ENCODE data around the gene NPTX1. TPM values are rescaled to one million over a fixed set of nuclear protein-coding genes. Genes with fewer than 3 reads are reported as not detected.

NPTX1 gene
- total RNA-seq, 1 experiment from 2014 or later, result 1.6 TPM

DNA sequence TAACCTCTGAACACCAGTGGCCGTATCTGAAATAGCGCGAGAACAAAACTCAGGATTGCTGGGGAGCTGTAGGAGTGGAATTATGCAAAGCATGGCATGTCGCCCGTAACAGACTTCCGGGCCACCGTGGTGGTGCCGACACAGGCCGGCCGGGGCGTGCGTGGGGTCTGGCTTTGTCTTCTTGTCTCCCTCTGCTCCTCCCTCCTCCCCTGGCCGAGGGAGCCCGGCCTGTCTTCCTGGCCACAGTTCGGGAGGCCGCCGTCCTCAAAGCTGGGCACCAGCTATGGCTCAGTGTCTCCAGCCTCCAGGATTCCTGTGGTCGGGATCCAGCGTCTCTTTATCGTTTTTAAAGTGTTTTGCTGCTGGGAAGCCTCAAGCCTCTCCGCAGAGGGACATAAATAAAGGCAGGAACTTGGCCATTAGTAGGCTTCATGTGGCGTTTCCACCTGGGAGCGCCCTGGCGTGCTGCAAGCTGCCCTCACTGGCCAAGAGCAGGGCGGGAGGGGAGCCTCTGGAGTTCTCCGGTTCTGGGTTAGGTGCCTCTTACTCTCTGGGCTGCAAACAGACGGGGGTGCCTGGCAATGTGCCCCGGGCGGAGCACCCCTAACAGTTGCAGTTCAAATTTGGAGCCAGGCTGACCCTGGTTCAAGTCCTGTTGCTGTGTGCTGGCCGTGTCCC is 22.0 kb upstream of the NPTX1 start:
- peak; percentile 68 for DNase-seq
- Histone ChIP-seq H3K4me3 (ENCODE audit: insufficient read depth, low read depth, low read length) (no peak overlapping the region), H3K36me3 (replicated peaks; ENCODE audit: control insufficient read depth, insufficient read depth, low read length) (no peaks in the 10 kb centered on the region), H3K27me3 (ENCODE audit: control insufficient read depth, insufficient read depth, low read length) (no peaks in the 10 kb centered on the region)

DNA sequence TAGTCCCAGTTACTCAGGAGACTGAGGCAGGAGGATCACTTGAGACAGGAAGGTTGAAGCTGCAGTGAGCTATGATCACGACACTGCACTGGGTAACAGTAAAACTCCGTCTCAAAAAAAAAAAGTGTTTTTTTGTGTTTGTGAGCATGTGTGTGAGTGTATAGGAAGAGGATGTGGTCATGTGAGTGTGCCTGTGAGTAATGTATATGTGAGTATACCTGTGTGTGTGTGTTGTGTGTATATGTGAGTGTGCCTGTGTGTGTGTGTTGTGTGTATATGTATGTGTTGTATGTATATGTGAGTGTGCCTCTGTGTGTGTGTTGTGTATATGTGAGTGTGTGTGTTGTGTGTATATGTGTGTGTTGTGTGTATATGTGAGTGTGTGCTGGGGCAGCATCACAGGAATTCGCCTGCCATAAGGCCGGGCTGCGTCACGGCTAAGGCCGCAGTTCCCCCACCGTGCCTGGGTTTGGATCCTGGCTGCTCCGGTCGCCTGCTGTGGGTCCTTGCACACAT is 21.4 kb upstream of the NPTX1 start:
- Histone ChIP-seq H3K4me3 (ENCODE audit: insufficient read depth, low read depth, low read length) (no peak overlapping the region), H3K36me3 (replicated peaks; ENCODE audit: control insufficient read depth, insufficient read depth, low read length) (no peaks in the 10 kb centered on the region), H3K27me3 (ENCODE audit: control insufficient read depth, insufficient read depth, low read length) (no peaks in the 10 kb centered on the region)
- DNase-seq, result no peak

DNA sequence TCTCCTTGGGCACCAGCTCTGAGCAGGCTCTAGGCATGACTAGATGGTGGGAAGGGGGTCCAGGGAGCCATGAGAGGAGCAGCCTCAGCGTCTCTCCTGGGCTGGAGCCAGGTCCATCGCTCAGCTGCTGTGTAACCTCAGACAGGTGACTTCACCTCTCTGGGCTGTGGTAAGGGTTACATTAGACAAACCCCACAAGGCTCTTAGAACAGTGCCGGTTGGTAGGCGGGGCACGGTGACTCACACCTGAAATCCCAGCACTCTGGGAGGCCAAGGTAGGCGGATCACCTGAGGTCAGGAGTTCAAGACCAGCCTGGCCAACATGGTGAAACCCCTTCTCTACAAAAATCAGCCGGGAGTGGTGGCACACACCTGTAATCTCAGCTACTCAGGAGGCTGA is 18.1 kb upstream of the NPTX1 start:
- Histone ChIP-seq H3K36me3 (replicated peaks; ENCODE audit: control insufficient read depth, insufficient read depth, low read length) (no peaks in the 10 kb centered on the region), H3K4me3 (ENCODE audit: insufficient read depth, low read depth, low read length) (no peak overlapping the region), H3K27me3 (ENCODE audit: control insufficient read depth, insufficient read depth, low read length) (no peaks in the 10 kb centered on the region)
- no peak for DNase-seq

DNA sequence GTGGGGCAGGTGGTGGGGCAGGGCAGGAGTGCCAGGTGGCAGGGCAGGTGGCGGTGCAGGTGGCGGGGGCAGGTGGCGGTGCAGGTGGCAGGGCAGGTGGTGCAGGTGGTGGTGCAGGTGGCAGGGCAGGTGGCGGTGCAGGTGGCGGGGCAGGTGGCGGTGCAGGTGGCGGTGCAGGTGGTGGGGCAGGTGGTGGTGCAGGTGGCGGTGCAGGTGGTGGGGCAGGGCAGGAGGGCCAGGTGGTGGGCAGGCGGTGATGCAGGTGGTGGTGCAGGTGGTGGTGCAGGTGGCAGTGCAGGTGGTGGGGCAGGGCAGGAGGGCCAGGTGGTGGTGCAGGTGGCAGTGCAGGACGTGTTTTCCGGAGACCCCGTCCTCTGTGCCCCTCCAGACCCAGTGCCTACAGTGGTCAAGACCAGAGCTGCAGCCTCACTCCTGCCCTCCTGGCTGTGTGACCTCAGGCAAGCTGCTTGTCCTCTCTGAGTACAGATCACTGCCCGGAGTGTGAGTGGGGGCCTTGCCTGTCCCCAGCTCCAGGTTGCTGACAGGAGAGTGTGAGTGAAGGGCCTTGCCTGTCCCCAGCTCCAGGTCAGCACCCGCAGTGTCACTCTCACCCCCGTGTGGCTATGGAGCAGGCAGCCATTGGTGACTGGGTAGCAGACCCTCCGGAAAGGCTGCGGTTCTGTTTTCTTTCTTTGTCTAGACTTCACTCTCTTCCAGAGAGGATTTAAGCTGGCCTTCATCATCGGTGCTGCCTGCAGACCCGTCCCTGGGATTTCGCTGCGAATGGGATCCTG is 16.1 kb upstream of the NPTX1 start:
- no peak overlapping the region for H3K4me3 ChIP-seq (ENCODE audit: insufficient read depth, low read depth, low read length)
- H3K27me3 ChIP-seq (ENCODE audit: control insufficient read depth, insufficient read depth, low read length), result no peaks in the 10 kb centered on the region
- DNase-seq, result no peak
- H3K36me3 ChIP-seq (replicated peaks; ENCODE audit: control insufficient read depth, insufficient read depth, low read length), result no peaks in the 10 kb centered on the region

DNA sequence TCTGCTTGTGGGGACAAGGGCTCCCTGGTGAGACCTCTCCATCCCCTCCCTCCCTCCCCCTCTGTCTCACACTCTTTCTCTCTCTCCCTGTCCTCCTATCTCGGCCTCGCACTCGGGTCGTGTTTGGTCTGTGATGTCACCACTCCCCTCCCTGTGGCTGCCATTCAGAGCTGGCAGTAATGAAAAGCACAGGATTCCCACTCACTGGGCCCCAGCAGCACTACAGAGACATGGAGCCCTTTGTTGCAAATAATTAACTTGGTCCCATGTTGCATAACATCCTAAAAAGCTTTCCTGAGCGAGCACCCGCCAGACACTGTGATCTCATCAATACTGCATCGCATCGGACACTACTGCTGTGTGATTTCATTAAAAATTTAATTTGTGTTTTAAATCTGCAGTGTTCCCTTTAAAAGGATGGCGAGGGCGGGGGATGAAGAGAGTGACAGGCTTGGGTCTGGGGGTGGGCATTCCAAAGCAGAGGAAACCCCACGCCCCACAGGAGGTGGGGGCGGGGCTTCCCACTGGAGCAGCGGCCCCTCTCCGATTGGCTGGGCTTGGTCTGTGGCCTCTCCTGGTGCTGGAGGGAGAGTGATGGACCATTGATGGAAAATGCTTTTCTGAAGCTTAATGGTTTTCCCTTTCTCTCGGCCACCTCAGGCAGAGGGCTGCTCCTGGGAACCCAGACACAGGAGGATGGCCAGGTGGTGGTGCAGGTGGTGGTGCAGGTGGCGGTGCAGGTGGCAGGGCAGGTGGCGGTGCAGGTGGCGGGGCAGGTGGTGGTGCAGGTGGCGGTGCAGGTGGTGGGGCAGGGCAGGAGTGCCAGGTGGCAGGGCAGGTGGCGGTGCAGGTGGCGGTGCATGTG is 15.3 kb upstream of the NPTX1 start:
- Histone ChIP-seq H3K27me3 (ENCODE audit: control insufficient read depth, insufficient read depth, low read length) (no peaks in the 10 kb centered on the region), H3K36me3 (replicated peaks; ENCODE audit: control insufficient read depth, insufficient read depth, low read length) (no peaks in the 10 kb centered on the region), H3K4me3 (ENCODE audit: insufficient read depth, low read depth, low read length) (no peak overlapping the region)
- peak; percentile 94 for DNase-seq

DNA sequence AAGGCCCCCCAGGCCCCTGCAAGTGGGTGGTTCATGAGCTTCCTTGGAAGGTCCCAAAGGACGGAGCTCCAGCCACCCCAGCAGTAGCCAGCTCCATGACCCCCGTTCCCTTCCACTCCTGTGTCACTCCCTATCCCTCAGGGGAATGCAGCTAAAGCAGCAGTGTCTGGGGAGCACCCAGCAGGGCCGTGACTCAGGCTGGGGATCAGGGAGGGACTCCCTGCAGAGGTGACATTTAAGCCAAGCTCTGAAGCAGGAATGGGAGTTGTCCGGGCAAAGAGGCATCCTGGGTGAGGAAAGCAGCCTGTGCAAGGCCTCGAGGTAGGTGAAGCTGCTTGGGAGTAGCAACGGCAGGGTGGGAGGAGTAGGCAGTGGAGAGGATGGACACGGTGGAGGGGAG is 11.1 kb upstream of the NPTX1 start:
- H3K36me3 ChIP-seq (replicated peaks; ENCODE audit: control insufficient read depth, insufficient read depth, low read length), result no peaks in the 10 kb centered on the region

DNA sequence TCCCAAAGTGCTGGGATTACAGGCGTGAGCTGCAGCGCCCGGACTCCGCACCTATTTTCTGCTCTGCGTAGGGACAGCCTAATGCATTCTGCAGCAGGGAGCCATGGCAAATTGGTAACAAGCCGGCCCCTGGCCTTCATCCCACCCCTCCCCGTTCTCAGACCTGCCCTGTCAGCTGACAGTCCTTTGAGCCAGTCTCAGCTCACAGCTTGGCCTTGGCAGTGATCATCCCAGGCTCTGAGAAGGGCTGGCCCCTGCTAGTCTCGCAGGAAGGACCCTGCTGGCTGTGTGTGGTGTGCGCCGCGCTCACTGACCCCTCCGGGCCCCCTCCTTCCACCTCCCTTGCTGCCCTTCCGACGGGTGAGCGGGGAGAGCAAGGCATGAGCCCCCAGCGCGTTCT is 10.3 kb upstream of the NPTX1 start:
- H3K36me3 ChIP-seq (replicated peaks; ENCODE audit: control insufficient read depth, insufficient read depth, low read length), result no peaks in the 10 kb centered on the region
- DNase-seq, result peak; percentile 73
- peaks cover 4% of the 10 kb centered on the region; the same call in 1 of the 2 replicates for H3K27me3 ChIP-seq (ENCODE audit: control insufficient read depth, insufficient read depth, low read length)
- no peak overlapping the region for H3K4me3 ChIP-seq (ENCODE audit: insufficient read depth, low read depth, low read length)

More for the DNA sequence above, 11.1 kb upstream of the NPTX1 start:
- Histone ChIP-seq H3K27me3 (ENCODE audit: control insufficient read depth, insufficient read depth, low read length) (no peaks in the 10 kb centered on the region), H3K4me3 (ENCODE audit: insufficient read depth, low read depth, low read length) (no peak overlapping the region)
- DNase-seq, result no peak

DNA sequence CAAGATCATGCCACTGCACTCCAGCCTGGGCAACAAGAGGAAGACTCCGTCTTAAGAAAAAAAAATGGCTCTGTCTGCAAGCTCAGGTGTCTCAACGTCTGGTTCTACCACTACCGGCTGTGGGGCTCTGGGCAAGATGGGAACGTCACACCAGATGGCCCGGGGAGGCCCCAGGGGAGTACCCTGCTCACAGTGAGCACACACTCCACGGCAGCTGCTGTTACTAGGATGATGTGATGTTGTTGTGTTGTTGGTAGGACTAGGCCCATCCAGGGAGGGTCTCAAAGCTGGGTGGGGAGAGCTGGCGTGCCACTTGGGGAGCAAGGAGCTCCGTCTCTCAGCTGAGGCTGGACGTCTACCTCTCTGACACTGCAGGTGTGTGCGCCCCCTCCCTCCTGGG is 9.4 kb upstream of the NPTX1 start:
- Histone ChIP-seq H3K27me3 (ENCODE audit: control insufficient read depth, insufficient read depth, low read length) (peaks cover 10% of the 10 kb centered on the region), H3K4me3 (ENCODE audit: insufficient read depth, low read depth, low read length) (no peak overlapping the region), H3K36me3 (replicated peaks; ENCODE audit: control insufficient read depth, insufficient read depth, low read length) (no peaks in the 10 kb centered on the region)
- no peak for DNase-seq

DNA sequence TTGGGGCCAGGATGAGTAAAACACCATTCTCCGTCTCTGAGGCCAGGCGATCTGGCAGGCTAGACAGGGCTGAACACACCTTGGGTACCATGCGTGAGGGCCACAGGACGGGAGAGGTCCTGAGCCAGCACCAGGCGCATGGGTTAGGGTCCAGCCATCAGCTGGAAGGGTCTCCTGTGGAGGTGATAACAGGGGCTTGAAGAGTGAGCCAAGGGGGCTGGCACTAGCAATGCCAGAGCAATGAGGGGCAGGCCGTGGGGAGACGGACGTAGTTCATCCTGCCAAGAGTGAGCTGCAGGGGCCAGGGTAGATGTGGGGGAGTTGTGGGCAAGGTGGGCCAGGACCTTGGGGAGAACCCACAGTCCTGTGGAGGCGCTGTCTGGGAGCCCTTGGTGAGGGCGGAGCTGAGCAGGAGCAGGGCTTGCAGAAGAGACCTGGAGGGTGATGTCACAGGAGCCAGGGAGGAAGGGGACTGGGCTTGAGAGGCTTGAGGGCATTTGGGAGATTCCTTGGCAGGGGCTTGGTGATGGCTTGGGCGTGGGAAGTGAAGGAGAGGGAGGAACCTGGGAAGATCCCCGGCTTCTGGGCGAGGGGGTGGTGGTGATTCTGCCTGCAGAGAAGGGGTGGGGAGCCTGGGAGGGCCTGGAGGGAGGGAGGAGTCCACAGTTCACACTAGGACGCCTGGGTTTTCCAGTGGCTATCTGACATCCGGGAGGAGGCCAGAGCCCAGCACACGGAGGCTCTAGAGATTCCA is 6.3 kb upstream of the NPTX1 start:
- Histone ChIP-seq H3K27me3 (ENCODE audit: control insufficient read depth, insufficient read depth, low read length) (peaks cover 41% of the 10 kb centered on the region), H3K36me3 (replicated peaks; ENCODE audit: control insufficient read depth, insufficient read depth, low read length) (no peaks in the 10 kb centered on the region), H3K4me3 (ENCODE audit: insufficient read depth, low read depth, low read length) (no peak overlapping the region)
- no peak for DNase-seq

DNA sequence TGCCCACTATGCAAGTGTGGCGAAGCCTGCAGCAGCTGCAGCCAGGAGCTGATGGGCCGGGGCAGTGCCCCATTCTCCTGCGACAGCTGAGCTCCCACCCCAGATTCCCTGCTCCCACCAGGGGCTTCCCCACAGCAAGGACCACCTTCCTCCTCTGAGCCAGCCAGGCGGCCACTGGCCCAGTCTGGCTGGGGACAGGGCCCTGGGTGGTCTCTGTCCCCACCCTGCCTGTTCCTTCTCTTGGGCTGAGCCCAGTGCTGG is 5.6 kb upstream of the NPTX1 start:
- no peak for DNase-seq
- Histone ChIP-seq H3K36me3 (replicated peaks; ENCODE audit: control insufficient read depth, insufficient read depth, low read length) (no peaks in the 10 kb centered on the region), H3K4me3 (ENCODE audit: insufficient read depth, low read depth, low read length) (no peak overlapping the region), H3K27me3 (ENCODE audit: control insufficient read depth, insufficient read depth, low read length) (peaks cover 48% of the 10 kb centered on the region)

DNA sequence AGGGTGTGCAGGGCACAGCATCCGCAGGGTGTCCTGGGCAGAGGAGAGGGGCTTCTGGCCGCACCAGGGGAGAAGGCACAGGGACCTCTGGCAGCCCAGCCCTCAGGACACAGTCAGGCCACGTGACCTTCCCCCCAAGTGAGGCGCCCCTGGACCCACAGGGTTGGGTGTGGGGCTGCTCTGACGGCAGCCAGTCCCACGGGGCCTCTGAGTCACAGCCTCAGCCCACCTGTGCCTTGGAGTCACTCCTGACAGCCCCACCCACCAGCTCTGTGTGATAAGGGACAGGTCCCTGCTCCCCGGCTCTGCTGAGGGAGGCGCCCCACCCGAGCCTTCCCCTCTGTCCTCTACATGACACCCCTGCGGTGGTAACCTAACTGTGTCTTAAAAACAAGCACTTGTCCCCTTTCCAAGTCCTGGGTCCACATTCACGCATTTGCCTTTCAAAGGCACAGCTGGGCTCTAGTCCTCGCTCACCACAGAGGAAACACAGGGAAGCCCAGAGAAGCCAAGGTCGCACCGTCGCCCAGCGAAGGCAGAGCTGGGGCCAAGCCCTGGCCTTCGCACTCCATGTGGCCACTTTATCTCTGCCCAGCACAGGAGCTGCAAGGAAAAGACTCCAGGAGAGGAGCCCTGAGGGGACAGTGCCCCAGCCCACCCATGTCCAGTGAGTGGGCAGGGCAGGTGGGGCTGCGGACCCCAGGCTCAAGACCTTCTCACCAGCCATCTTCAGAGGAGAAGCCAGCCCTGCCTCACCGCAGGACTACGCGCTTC is 5.1 kb upstream of the NPTX1 start:
- Histone ChIP-seq H3K36me3 (replicated peaks; ENCODE audit: control insufficient read depth, insufficient read depth, low read length) (no peaks in the 10 kb centered on the region), H3K4me3 (ENCODE audit: insufficient read depth, low read depth, low read length) (no peak overlapping the region), H3K27me3 (ENCODE audit: control insufficient read depth, insufficient read depth, low read length) (peaks cover 54% of the 10 kb centered on the region)
- no peak for DNase-seq

DNA sequence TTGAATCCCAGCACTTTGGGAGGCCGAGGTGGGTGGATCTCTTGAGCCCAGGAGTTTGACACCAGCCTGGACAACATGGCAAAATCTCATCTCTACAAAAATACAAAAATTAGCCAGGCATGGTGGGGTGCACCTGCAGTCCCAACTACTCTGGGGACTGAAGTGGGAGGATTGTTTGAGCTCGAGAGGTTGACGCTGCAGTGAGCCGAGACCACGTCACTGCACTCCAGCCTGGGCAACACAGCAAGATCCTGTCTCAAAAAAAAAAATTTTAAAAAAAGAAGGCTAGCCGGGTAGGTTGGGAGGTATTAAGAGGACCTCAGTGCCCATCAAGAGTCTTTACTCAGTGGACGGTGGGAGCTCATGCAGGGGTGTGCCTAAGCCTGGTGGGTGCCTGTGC is 3.8 kb upstream of the NPTX1 start:
- H3K27me3 ChIP-seq (ENCODE audit: control insufficient read depth, insufficient read depth, low read length), result peaks cover 66% of the 10 kb centered on the region
- no peak overlapping the region for H3K4me3 ChIP-seq (ENCODE audit: insufficient read depth, low read depth, low read length)
- DNase-seq, result no peak
- no peaks in the 10 kb centered on the region for H3K36me3 ChIP-seq (replicated peaks; ENCODE audit: control insufficient read depth, insufficient read depth, low read length)

DNA sequence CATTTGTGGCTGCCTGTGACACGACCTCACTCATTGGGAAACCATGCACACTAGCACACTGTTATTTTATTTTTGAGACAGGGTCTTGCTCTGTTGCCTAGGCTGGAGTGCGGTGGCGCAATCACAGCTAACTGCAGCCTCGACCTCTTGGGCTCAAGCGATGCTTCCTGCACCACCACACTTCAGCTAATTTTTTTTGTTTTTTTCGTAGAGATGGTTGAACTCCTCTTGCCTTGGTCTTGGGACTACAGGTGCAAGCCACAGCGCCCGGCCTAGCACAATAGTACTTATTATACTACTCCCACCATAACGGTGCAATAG is 2.8 kb upstream of the NPTX1 start:
- no peak overlapping the region; the same call in 1 of the 2 replicates for H3K4me3 ChIP-seq (ENCODE audit: insufficient read depth, low read depth, low read length)
- DNase-seq, result no peak
- peaks cover 76% of the 10 kb centered on the region for H3K27me3 ChIP-seq (ENCODE audit: control insufficient read depth, insufficient read depth, low read length)
- H3K36me3 ChIP-seq (replicated peaks; ENCODE audit: control insufficient read depth, insufficient read depth, low read length), result no peaks in the 10 kb centered on the region
